SIG-M5 (cell line): ENCODE data around the gene PNPT1.
"Not testable (repeated sequence)": the region's sequence is repeated elsewhere in the genome, so short reads cannot be mapped to it uniquely, and the experiment has no call there.

Experiments
- DNase-seq: peaks from one replicate; lab custom pipeline; 2025; lab: John Stamatoyannopoulos, UW

Gene PNPT1

GRCh38 chr2:55693181-55694125 is at the start of gene PNPT1:
PNPT1 (minus strand) TSS chr2:55693844; CDS start chr2:55693823, 21 bp downstream.
- peak; percentile 83 for DNase-seq

DNA sequence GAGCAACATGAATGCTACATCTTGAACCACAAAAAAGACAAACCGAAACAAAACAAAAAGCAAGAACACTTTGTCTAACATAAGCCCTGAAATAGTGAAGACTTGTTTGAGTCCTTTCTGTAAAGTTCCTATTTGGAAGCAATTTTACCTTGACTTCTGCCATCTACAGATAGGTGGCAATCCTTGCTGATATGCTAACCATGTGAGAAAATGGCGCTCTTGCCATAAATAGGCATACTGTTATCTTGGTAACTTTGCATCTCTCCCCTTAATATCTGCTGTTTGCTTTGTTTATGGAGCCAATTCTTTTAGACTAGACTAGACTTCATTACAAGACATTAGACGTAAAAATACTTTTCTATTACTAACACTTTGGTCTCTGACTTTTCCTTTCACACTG is 49.4 kb upstream of the PNPT1 start:
- no peak for DNase-seq

- DNase-seq = not testable (repeated sequence)
Measured at GRCh38 chr2:55736019-55736536, 42.4 kb upstream of the PNPT1 start.

DNA sequence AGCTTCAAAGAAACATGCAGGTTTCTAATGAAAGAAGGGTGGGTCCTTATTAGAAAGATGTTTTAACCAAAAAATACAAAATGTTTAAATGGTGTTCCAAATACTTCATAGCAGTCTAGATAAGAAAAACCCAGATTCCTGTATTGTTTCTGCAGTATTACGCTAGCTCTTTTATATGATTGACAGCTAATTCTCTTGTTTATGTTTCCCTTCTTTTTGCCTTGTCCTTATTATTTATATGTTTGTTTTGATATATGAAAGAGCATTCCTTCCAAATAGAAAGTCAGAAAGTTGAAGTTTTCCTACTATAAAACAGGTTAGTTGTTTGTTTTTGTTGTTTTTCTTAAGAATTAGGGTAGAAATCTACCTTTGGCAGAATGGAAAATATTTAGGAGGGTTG is 41.1 kb upstream of the PNPT1 start:
- DNase-seq = no peak

GRCh38 chr2:55733335-55733734 is 39.7 kb upstream of the PNPT1 start:
- DNase-seq = no peak

DNA sequence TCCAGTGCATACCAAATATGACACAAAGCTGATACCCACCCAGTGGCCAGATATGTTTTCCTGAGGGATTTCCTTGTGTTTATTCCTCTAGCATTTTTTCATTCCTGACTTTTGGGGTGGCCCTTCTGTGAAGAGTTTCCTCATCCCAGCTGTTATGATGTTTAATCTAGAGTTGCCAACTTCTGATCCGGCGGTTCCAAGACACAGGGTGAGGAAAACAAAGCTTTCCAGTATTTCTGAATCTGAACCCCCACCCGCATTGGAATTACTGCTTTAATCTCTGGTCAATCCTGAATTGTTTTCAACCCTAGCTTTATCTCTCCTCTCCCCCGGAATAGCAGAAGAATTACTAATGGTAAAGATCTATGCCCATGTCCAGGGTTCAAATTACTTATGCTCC is 39.2 kb upstream of the PNPT1 start:
- no peak for DNase-seq

DNA sequence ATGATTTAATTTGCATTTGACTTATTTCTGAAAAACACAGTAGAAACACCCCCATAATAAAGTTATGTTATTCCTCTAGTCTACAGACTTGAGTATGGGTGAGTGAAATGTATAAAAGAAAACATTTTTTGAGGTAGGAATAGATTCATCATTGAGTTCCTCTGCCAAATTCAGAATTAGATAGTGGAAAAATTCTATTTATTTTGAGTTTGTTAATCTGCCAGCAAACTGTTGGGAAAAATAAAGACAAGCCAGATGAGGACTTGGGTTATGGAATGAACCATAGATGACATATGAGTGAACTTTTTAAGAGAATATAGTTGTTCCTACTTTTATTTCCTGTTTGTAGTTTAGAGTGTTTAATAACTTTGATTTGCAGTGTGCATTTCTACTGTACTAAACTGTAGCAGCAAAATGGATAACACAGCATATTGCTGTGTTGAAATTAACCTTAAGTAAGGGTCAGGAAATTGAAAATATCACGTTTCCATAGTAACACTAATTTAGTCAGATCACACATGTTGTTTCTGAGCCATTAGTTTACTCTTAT is 35.6 kb upstream of the PNPT1 start:
- DNase-seq = no peak

DNA sequence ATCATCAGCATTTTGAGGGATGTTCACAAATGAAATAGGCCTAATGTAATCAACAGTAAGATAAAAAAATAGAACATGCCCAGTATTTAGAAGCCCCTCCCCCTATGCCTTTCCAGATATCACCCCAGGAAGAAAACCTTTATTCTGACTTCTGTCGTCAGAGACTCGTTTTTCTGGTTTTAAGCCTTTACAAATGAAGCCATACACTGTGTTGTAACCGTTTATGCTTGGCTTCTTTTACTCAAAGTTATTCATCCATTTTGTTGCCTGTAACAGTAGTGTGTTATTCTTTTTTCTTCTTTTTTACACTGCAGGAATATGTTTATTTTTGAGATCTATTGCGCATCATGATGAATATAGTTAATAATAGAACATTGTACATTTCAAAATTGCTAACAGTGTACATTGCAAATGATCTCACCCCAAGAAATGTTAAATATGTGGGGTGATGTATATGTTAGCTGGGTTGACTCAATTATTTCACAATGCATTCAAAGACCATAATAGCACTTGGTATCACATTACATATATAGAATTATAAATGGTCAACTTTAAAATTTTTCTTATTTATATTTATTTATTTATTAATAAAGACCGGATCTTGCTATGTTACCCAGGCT is 28.1 kb upstream of the PNPT1 start:
- no peak for DNase-seq

DNA sequence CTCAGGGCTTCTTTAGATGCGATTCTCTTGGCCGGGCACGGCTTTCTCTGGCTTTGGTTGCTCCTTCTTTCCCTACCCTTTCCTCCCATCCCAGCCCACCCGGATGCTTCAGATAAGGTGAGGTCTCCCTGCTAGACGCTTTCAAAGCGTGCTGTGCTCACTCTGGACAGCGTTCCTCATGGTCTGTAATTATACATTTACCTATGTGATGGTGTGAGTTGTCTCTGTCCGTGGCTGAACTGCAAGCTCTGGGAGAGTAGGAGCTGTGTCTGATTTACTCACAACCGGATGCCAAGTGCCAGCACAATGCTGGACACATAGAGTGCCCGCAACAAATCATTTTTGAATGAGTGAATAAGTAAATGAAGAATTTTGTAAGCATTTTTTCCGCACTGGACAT is 26.8 kb upstream of the PNPT1 start:
- DNase-seq = no peak

DNA sequence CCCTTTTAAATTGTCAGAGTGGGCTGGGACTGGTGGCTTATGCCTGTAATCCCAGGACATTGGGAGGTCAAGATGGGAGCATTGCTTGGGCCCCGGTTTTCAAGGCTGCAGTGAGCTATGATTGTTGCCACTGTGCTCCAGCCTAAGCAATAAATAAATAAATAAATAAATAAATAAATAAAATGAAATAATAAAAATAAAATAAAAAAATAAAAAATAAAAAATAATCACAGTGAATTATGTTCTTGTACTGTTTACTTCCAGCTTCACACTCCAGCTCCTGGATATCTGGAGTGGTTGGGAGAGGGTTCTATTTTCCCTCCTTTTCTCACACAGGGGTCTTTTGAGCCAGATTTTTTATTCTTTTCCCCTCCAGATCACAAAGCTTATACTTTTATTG is 26.2 kb upstream of the PNPT1 start:
- no peak for DNase-seq

DNA sequence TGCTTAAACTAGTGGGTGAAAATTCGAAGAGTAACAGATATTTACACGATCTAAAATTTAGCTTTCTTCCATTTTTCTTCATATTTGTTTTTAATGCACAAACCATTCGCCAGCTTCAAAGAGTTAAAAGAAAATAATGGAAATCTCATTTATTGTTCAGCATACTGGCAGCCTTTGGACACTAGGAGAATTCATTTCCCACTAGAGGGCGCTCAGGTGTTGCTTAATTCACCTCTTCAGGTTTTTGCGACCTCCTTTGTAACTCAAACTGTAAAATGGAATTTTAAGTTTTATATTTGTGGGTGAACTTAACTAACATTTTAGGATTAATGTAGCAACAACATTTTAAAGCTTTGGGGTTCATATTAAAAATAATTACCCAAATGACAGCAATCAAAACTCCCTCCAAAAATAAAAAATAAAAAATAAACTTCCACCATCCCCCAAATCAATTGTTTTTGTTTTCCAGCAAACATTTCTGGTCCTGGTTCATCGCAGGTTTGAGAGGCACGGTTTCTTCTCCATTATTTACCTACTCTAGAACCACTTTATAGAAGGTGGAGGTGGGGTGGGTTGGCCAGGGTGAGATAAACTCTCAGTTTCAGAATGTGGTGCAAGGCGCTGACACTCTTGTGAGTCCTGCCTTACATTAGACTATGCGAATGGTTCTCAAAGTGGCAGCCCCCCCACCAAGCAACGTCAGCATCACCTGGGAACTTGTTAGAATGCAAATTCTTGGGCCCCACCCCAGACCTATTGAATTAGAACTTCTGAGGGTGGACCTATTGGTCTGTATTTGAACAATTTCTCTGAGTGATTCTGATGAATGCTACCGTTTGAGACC is 24.7 kb upstream of the PNPT1 start:
- no peak for DNase-seq

DNA sequence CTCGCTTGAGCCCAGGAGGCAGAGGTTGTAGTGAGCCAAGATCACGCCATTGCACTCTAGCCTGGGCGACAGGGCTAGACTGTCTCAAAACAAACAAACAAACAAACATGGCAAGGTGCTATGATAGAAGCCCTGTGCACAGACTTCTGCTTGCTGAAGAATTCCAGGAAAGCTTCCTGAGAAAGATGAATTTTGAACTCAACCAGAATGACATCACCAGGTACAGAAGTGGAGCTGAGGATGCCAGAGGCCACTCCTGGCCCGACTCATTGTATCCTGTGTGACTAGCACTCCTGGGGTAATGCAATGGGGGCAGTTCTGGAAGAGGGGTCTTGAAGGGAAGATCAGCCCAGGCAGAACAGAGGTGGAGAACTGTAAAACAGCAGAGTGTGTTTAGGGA is 22.0 kb upstream of the PNPT1 start:
- DNase-seq = no peak

DNA sequence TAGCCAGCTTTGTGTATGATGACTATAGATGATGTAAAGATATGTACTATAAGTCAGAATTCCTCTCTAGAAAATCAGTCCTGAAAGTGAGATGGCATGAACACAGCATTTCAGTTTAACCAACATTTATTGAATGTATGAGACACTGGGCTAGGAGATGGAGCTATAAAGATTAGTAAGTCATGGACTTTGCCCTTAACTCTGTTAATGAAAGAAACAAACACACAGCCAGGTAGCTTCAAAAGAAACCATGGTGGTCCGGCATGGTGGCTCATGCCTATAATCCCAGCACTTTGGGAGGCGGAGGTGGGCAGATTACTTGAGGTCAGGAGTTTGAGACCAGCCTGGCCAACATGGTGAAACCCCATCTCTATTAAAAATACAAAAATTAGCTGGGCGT is 21.5 kb upstream of the PNPT1 start:
- not testable (repeated sequence) for DNase-seq

- DNase-seq = no peak
Measured at GRCh38 chr2:55712477-55713060, 18.9 kb upstream of the PNPT1 start.

DNA sequence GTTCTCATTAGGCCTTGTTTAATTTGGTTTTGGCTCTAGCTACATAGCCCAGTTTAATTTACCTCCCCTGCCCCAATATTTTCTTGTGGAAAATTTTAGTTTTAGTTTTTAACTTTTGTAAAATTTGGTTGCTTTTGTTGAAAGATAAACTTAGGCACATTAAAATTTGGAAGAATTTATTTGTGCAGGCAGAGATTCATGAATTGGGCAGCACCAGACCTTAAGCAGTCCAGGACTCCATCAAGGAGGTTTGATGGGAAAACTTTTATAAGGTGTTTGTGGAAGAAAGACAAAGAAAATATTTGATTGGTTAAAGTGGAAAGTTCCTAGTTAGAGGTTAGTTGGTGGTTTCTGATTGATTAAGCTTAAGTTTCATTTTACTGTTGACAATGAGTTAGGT is 16.4 kb upstream of the PNPT1 start:
- no peak for DNase-seq

GRCh38 chr2:55707751-55708150 is 14.1 kb upstream of the PNPT1 start:
- no peak for DNase-seq

DNA sequence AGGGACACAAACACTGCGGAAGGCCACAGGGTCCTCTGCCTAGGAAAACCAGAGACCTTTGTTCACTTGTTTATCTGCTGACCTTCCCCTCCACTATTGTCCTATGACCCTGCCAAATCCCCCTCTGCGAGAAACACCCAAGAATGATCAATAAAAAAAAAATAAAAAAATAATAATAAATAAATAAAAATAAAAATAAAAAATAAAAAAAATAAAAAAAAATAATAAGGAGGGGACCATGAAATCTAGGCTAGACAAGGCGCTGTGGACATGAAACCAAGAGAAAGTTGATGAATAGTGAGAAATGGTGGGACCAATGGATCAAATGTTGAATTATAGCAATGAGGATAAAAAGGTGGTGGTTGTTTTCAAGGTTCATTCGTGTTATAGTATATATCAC is 12.6 kb upstream of the PNPT1 start:
- DNase-seq = not testable (repeated sequence)

DNA sequence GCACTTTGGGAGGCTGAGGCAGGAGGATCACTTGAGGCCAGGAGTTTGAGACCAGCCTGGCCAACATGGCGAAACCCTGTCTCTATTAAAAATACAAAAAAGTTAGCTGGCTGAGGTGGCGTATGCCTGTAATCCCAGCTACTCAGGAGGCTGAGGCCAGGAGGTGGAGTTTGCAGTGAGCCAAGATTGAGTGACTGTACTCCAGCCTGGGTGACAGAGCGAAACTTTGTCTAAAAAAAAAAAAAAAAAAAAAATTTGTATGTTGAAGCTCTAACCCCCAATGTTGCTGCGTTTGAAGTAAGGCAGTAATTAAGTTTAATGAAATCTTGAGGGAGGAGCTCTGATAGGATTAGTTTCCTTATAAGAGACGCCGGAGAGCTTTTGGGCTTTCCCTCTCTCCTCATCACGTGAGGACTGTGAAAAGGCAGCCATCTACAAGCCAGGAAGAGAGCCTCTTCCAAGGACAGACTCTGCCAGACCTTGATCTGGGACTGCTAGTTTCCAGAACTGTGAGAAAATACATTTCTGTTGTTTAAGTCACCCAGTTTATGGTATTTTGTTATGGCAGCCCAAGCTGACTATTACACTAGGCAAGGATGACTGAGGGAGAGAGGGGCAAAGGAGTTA is 11.5 kb upstream of the PNPT1 start:
- no peak for DNase-seq

GRCh38 chr2:55703350-55703749 is 9.7 kb upstream of the PNPT1 start:
- DNase-seq = no peak

DNA sequence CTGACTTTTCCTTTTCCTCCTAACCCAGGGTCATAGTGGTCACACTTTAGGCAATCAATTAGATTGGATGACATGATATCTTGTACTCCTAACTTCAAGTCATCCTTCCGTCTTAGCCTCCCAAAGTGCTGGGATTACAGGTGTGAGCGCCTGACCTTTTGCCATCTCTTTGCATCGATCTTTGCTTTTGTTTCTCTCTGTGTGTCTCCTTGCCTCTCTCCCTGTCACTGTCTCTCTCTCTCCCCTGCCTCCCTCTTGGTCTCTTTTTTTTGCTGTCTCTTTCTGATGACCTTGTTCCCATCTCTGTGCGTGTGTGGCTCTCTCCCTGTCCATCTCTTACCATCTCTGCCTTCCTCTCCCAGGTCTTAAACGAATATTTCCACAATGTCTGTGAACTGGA is 904 bp downstream of the PNPT1 start:
- DNase-seq = not testable (repeated sequence)

DNA sequence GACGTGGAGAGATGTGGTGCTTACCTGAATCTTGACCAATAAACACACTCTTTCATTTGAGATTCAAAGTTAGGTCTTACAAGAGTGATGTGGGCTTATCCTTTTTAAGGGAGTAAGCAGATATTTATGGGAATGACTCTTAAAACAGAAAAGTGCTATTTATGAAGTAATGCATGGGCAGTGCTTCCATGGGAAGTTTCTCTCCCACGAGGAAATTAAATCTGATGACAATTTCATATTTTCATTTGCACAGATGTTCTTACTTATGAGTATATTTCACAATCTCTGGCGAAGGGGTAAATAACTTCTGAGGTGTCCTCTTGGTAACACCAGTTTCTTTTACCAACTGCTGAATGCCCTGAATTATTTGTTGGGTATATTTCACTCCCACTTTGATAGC is 21.0 kb downstream of the PNPT1 start:
- DNase-seq = no peak
